GM21390 (cell line): ENCODE measurements around the gene GLYATL3.
"Not testable (repeated sequence)": the region's sequence is repeated elsewhere in the genome, so short reads cannot be mapped to it uniquely, and the experiment has no call there.

ENCODE experiments used
- ATAC-seq: cut with Tn5 transposase; IDR thresholded peaks from one replicate; pipeline ENCODE4 v1.9.1; 2021; ENCODE audit not compliant: unreplicated experiment

The GLYATL3 gene

DNA sequence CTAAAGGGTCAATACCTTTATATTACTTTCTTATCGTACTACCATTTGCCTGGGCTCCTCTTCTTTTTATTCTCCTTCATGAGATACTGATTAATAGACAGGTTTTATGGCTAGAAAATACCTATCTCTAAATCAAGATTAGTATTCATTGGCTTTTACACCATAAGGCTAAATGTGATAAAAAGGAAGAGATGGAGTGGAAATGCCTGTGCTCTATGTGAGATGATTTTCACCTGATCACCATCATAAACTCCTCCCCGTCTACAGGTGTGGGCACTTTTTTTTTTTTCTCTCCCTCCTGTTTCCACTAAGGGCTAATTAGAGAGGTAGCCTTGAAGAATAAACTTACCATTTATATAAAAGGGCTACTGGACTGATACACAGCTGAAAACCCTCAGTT lies at the start of gene GLYATL3:
GLYATL3 (plus strand) TSS at position 301 of the 400 bp plus-strand sequence. CDS start 12,068 bp downstream, outside the sequence.
- ATAC-seq: no peak

DNA sequence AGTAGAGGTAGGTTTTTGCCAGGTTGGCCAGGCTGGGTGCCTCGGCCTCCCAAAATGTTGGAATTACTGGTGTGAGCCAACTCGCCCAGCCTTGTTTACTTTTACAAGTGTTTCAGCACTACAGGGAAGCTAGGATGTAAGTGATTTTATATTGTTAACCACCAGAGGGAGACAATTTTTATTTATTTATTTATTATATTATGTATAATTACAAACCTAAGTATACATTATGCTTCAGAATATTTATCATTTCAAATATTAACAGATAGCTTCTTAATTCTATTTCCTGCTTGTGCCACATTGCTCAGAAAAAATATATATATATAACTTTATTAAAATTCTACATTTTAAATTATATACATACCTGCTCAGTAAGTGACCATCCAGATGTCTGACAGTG lies 46.5 kb upstream of the GLYATL3 start:
- ATAC-seq: no peak

DNA sequence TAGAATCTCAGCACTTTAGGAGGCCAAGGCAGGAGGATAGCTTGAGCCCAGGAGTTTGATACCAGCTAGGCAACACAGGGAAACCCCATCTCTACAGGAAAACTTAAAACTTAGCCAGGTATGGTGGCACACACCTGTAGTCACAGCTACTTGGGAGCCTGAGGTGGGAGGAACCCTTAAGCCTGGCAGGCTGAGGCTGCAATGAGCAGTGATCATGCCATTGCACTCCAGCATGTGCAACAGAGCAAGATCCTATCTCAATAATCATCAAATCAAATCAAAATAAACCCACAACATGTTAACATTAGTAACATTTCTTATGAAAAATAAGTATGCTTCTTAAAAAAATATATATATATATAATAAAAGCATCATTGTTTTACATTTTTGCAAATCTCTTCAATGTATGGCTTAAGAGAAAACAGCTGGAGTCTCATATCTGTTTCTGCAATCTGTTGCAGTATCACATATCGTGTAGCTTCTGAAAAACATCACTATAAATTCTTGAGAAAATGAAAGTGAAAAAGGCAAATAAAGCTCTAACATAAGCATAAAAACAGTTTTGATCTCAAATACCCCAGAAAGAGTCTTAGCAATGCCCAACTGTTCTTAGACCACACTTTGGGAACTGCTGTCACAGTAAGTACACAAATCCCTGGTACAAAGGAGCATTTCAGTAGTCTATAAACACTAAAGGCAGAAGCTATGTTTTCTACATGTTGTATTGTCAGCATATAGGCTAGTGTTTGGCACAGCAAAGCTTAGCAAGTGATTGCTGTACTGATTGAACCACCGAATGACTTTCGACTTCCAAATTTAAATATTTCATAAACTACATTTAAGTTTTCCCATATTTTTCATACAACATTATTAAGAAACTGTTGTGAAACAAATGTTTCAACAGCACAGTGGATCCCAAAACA lies 44.7 kb upstream of the GLYATL3 start:
- ATAC-seq: peak; percentile 89

DNA sequence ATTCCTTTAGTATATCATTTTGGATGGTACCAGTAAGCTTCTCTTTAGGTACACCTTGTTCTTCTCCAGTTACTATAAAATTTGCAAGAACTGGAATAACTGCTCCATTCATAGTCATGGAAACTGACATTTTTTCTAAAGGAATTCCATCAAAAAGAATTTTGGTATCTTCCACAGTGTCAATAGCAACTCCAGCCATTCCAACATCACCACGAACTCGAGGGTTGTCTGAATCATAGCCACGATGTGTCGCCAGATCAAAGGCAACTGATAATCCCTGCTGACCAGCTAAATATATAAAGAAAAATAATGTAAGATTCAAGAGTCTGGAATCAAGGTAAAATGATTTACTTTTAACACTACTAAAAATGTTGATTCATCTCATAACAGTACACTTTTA lies 42.0 kb upstream of the GLYATL3 start:
- ATAC-seq: no peak

DNA sequence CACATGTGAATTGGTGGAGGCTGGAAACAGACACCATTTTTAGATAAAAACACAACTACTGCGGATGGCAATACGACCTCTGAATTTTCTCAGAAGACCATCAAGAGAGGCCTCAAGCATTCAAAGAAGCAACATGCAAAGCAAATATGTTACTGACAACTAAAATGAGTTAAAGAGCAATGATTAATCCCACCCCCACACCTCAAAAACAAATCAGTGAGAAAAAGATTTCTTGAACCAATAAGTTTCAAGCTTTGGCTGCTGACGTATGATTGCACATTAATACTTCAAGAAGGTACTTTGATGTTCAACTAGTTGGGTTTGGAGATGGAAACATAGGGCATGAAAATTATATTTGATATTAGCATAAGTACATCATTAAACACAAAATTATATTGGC lies 37.7 kb upstream of the GLYATL3 start:
- ATAC-seq: no peak

DNA sequence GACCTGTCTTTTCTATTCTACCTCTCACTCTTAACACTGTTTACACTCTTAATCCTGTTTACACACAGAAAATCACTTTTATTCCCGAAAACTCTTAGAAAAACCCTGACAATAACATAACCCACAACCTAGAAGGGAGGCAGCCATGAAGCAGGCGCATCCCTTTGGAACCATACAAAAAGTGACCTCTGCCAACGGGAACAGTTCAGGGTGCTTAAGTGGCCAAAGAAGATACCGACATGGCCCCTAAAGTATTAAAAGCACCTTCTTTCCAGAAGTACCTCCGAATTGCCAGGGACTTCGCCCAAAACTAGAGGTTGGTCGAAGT lies 37.2 kb upstream of the GLYATL3 start:
- peak; percentile 2 for ATAC-seq

DNA sequence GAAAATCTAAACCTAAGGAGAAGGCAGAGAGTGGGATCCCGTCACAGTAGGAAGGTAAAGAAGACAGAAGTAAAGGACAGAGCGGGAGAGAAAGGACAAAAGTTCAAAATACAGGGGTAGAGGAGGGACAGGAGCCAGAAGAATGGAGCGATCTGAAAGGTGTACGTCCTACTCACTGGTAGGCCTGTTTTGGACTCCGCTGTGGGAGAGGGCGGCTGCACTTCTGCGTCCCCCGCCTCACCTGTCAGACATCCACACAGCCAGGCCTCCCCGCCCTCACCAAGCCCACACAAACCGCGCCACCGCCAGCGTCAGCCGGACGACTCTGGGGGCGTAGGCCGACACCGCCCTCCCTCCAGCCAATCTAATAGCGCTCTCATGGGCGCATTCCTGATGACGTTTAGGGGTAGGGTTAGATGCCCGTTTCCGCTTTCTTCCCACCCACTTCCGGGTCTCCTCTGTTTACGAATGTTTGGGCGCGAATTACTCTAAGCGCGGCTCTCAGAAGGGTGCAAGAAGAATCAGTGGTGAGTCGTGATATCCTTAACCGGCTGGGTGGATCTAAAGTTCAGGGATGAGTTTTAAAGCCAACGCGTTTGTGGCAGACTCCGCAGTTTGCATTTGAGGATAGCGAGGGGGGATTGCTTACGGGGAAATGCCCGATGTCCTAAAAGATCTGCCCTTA lies 36.7 kb upstream of the GLYATL3 start, which contains the start of the genes CENPQ and MMUT:
CENPQ (plus strand) TSS at position 444 of the 685 bp plus-strand sequence. CDS start 6,807 bp downstream, outside the sequence.
MMUT (minus strand) TSS at position 327 of the 685 bp plus-strand sequence. CDS start 3,787 bp downstream, outside the sequence.
- ATAC-seq: peak; percentile 99

DNA sequence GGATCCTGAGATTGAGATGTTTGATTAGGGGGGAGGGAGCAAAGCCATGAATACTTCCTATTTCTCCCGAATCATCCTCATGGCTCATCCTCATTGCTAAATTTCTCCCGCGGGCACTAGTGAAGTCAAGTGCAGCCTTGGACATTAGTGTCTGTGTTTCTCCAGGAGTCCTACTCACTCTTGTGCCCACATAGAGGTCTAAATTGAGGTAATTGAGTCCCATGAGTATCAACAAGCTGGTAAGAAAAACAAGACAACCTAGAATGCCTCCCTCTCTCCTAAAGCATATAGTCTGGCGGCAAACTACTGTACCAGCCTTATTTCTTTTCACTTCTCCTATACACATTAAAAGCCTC lies 36.1 kb upstream of the GLYATL3 start:
- ATAC-seq: no peak

DNA sequence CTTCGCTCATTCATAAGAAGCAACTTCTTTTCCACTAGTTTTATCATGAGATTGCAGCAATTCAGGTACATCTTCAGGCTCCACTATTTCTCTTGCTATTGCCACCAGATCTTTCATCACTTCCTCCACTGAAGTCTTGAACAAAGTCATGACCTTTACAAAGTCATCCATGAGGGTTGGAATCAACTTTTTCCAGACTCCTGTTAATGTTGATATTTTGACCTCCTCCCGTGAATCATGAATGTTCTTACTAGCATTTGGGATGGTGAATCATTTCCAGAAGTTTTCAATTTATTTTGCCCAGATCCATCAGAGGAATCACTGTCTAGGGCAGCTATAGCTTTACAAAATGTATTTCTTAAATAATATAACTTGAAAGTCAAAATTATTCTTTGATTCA lies 35.0 kb upstream of the GLYATL3 start:
- ATAC-seq: no peak

DNA sequence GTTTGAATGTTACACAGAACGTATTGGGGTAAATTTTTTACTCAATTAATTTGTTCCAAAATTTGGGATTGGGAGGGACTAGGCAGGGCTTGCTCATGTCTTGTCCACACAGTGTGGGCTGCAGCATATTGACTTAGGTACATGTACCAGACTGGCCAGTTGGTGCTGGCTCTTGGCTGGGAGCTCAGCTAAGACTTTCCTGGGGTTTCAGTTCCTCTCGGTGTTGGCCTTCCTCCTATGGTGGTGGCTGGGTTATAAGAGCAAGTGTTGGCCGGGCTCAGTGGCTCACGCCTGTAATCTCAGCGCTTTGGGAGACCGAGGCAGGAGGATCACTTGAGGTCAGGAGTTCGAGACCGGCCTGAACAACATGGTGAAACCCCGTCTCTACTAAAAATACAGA lies 31.7 kb upstream of the GLYATL3 start:
- ATAC-seq: no peak

DNA sequence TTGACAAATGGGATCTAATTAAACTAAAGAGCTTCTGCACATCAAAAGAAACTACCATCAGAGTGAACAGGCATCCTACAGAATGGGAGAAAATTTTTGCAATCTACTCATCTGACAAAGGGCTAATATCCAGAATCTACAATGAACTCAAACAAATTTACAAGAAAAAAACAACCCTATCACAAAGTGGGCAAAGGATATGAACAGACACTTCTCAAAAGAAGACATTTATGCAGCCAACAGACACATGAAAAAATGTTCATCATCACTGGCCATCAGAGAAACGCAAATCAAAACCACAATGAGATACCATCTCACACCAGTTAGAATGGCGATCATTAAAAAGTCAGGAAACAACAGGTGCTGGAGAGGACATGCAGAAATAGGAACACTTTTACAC lies 23.2 kb upstream of the GLYATL3 start:
- not testable (repeated sequence) for ATAC-seq

DNA sequence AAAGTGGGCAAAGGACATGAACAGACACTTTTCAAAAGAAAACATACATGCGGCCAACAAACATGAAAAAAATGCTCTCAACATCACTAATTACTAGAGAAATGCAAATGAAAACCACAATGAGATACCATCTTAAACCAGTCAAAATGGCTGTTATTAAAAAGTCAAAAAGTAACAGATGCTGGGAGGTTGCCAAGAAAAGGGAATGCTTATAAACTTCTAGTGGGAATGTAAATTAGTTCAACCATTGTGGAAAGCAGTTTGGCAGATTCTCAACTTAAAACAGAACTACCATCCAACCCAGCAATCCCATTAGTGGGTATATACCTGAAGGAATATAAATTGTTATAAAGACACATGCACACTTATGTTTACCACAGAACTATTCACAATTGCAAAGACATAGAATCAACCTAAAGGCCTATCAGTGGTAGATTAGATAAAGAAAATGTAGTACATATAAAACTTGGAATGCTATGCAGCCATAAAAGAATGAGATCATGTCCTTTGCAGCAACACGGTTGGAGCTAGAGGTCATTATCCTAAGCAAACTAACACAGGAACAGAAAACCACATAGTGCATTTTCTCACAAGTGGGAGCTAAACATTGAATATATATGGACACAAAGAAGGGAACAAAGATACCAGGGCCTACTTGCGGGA lies 20.3 kb upstream of the GLYATL3 start:
- ATAC-seq: no peak

DNA sequence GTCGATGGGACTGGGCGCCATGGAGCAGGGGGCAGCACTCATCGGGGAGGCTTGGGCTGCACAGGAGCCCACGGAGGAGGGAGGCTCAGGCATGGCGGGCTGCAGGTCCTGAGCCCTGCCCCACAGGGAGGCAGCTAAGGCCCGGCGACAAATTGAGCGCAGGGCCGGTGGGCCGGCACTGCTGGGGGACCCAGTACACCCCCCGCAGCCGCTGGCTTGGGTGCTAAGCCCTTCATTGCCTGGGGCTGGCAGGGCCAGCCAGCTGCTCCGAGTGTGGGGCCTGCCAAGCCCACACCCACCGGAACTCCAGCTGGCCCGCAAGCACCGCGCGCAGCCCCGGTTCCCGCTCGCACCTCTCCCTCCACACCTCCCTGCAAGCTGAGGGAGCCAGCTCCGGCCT lies 17.9 kb upstream of the GLYATL3 start:
- not testable (repeated sequence) for ATAC-seq

DNA sequence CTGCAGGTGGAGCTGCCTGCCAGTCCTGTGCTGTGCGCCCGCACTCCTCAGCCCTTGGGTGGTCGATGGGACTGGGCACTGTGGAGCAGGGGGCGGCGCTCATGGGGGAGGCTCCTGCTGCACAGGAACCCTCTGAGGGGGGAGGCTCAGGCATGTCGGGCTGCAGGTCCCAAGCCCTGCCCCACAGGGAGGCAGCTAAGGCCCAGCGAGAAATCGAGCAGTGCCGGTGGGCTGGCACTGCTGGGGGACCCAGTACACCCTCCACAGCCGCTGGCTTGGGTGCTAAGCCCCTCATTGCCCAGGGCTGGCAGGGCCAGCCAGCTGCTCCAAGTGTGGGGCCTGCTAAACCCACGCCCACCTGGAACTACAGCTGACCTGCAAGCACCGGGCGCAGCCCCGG lies 16.3 kb upstream of the GLYATL3 start:
- not testable (repeated sequence) for ATAC-seq

DNA sequence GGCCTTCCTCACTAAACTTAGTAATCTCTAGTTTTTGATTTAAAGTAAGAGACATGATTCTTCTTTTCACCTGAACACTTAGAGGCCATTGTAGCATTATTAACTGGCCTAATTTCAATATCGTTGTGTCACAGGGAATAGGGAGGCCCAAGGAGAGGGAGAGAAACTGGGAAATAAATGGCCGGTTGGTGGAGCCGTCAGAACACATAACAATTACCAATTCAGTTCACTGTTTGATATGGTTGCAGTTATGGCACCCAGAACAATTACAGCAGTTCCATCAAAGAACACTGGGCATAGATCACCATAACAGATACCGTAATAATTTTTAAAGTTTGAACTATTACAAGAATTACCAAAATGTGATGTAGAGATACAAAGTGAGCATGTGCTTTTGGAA lies 9.1 kb upstream of the GLYATL3 start:
- no peak for ATAC-seq

DNA sequence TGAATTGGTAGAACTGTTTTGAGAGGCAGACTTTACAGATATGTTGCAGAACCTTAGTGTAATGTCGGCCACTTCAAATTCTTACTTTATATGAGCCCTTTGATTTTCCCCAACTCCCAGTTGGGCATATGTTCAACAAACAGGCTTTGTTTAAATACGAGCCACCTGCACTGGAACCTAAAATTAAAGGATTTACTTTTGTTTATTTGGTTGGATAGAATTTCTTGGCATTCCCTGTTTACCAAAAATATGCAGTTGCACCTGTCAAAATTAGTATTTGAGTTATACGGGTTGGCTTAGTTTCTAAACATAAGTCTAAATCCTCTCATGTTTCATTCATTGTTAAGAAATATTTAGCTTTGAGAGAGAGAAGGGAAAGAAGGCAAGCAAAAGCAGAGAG lies 2.4 kb upstream of the GLYATL3 start:
- no peak for ATAC-seq

DNA sequence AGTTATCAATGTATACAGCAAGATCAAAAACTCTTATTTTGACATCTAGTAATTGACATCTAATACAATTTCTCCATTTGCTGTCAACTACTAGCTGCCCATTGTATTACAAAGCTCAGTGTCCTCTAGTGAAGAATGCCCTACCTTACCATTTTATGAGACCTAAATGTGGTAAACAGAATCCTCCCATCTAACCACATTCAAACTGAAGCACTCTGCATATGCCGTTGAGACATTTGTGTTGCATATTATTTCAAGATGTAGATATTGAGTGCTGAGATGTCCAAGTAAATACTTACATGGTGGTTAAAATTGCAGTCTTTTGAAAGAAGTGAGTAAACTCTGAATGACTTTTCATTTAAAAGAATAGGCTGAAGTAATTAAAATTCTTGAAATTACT lies 597 bp upstream of the GLYATL3 start:
- ATAC-seq: no peak

DNA sequence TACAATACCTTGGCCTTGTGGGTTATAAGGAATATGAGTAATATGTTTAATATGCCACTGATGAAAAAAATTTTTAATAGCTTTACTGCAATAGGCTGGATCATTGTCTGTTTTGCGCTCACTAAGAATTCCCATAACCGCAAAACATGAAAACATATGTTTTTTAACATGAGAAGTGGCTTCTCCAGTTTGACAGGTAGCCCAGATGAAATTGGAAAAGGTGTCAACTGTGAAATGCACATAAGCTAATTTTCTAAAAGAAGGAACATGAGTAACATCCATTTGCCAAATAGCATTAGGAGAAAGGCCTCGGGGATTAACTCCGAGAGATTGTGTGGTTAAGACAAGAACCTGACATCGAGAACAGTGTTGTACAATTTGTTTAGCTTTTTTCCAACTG lies 4.9 kb downstream of the GLYATL3 start:
- no peak for ATAC-seq

DNA sequence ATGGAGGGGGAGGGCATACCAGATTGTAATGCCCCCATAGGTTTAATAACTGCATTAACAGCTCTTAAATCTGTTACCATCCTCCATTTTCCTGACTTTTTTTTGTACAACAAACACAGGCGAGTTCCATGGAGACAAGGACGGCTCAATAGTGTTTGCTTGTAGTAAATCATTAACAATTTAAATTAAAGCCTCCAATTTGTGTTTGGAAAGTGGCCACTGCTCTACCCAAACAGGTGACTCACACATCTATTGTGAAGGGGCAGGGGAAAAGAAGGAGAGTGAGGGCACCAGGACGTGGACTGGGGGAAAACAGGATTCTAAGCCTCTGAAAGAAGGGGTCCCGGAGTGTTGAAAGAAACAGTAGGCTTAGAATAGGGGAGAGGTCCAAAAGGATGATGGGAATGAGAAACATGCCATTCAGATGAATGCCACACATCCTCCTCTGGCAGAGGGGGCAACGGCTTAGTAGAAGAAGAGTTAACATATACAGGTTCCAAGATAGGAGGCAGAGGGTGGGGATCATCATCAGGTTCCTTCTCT lies 6.9 kb downstream of the GLYATL3 start:
- no peak for ATAC-seq

DNA sequence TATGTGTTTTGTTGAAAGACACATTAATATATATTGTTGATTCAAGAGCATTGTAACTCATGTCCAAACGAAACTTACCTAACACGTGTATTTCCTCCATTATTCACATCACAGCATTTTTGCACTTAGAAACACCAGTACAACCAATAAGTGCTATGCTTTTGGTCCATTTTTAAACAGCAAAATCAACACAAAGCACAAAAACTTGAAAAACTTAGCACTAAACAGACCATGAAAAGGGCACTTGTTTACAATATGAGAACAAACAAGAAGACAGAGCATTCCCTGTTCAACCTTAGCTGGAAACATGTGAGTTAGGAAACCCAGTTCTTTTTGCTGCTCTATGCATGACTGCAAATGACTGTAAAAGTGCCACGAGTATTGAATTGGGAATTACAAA lies 9.6 kb downstream of the GLYATL3 start:
- ATAC-seq: no peak
